Lung (tissue), 12 donors: ENCODE results near the gene CD93. TPM values are rescaled to one million over a fixed set of nuclear protein-coding genes. Genes with fewer than 3 reads are reported as not detected.
A peak's percentile ranks its signal among the peaks of the same experiment; 100 is the strongest.

Source experiments
- ATAC-seq: fragments of 200-7000 bp; cut with Tn5 transposase; one replicate; pipeline ENCODE4 v1.9.1; 2020; ENCODE audit warnings: moderate number of reproducible peaks; ENCODE audit not compliant: insufficient read depth, low FRiP score
- DNase-seq, 3 donors: peaks; one replicate each; pipeline ENCODE4 v3.0.0-alpha.2; 2013 to 2017
- H3K27ac ChIP-seq, 2 donors: one replicate each; pipeline ENCODE4 v1.5.1; 2013; ENCODE audit warnings: mild to moderate bottlenecking in 2 of 2, moderate library complexity in 2 of 2, control low read depth in 1 of 2, inconsistent platforms in 1 of 2, low read depth in 1 of 2, low read length in 1 of 2
- H3K27me3 ChIP-seq, 3 donors: one replicate each; pipeline ENCODE4 v1.5.1; 2013; ENCODE audit warnings: low read length in 2 of 3; ENCODE audit not compliant: control insufficient read depth in 3 of 3, insufficient read depth in 3 of 3
- H3K36me3 ChIP-seq, 4 donors: one replicate each; pipeline ENCODE4 v1.5.1; 2013; ENCODE audit warnings: low read length in 4 of 4, mild to moderate bottlenecking in 1 of 4, moderate library complexity in 1 of 4; ENCODE audit not compliant: control insufficient read depth in 4 of 4, insufficient read depth in 4 of 4
- H3K4me1 ChIP-seq, 5 donors: one replicate each; pipeline ENCODE4 v1.5.1; 2013; ENCODE audit warnings: low read length in 5 of 5, mild to moderate bottlenecking in 2 of 5, moderate library complexity in 1 of 5; ENCODE audit not compliant: control insufficient read depth in 5 of 5, insufficient read depth in 5 of 5
- H3K4me3 ChIP-seq: one replicate; pipeline ENCODE4 v1.5.1; 2013; ENCODE audit warnings: mild to moderate bottlenecking, control low read depth, moderate library complexity
- H3K9ac ChIP-seq, 2 donors: one replicate each; pipeline ENCODE4 v1.5.1; 2013; ENCODE audit warnings: low read length in 2 of 2, control low read depth in 1 of 2; ENCODE audit not compliant: insufficient read depth in 1 of 2
- H3K9me3 ChIP-seq, 4 donors: one replicate each; pipeline ENCODE4 v1.5.1; 2013; ENCODE audit warnings: low read length in 3 of 4, mild to moderate bottlenecking in 1 of 4, moderate library complexity in 1 of 4; ENCODE audit not compliant: control insufficient read depth in 4 of 4, insufficient read depth in 3 of 4
- CTCF ChIP-seq: IDR thresholded peaks from 2 replicates; pipeline ENCODE4 v1.5.1; 2012; ENCODE audit warnings: mild to moderate bottlenecking; ENCODE audit errors: control extremely low read depth, extremely low read depth
- WGBS, 2 donors: extraction: QIAGEN DNeasy Blood & Tissue Kit; methylation state at CpG; one replicate each; pipeline ENCODE4 v1.1.7; 2013; 5-methylcytosine and 5-hydroxymethylcytosine counted together
- polyA plus RNA-seq, 2 donors: library from polyadenylated mRNA; stranded (reverse); fragments of 200-250 nt; gene quantifications; one replicate each; pipeline ENCODE4 v1.2.1, GENCODE V29; 2013
- total RNA-seq, 2 donors: library from RNA; depleted of rRNA in 1 of 2; stranded (reverse); fragments of >200 nt in 1 of 2; gene quantifications; one replicate each; pipeline ENCODE4 v1.2.1, GENCODE V29; 2014 to 2021
- donor health status: control.
- donor health status: control.
- donor health status: Bipolar disorder and iron deficiency.
- donor health status: healthy.
- donor health status: DM: yes; HTN: yes; CAD: no.

The CD93 gene
- total and polyA plus RNA-seq, 4 donors = 17.9 to 239 (median 126) TPM

GRCh38 chr20:23114448-23115082 lies 28.4 kb upstream of the CD93 start:
- Histone ChIP-seq H3K27me3 (no peaks in the 10 kb centered on the region), H3K4me1 (peaks cover 0 to 12% (median 0%) of the 10 kb centered on the region in 5 donors), H3K9me3 (peaks cover 0 to 2% (median 0%) of the 10 kb centered on the region in 4 donors), H3K36me3 (no peaks in the 10 kb centered on the region), H3K27ac (peak overlapping the region in 1 of 2 donors; percentile 8), H3K9ac (no peak overlapping the region), H3K4me3 (no peak overlapping the region)
- WGBS, 2 donors = 78 to 82% methylated on average over 8 of the region's 8 CpGs
- ATAC-seq = no peak
- TF ChIP-seq CTCF = no peak
- DNase-seq = no peak

GRCh38 chr20:23114018-23114417 lies 27.9 kb upstream of the CD93 start:
- Histone ChIP-seq H3K9me3 (peaks cover 0 to 2% (median 0%) of the 10 kb centered on the region in 4 donors), H3K27ac (peak overlapping the region in 1 of 2 donors; percentile 8), H3K4me3 (no peak overlapping the region), H3K27me3 (no peaks in the 10 kb centered on the region), H3K9ac (no peak overlapping the region), H3K36me3 (no peaks in the 10 kb centered on the region), H3K4me1 (peaks cover 0 to 12% (median 0%) of the 10 kb centered on the region in 5 donors)
- 32 to 54% methylated on average over 2 of the region's 2 CpGs for WGBS, 2 donors
- no peak for TF ChIP-seq CTCF
- ATAC-seq = no peak
- peak in 2 of 3 donors; percentile 48 to 72 for DNase-seq

- DNase-seq (no peak), ATAC-seq (no peak)
- no peaks in the 10 kb centered on the region for H3K36me3 ChIP-seq
- no peak overlapping the region for H3K4me3 ChIP-seq
- 52 to 67% methylated on average over 1 of the region's 1 CpG for WGBS, 2 donors
- H3K9ac ChIP-seq = no peak overlapping the region
- H3K27me3 ChIP-seq = no peaks in the 10 kb centered on the region
- H3K27ac ChIP-seq = no peak overlapping the region
- no peaks in the 10 kb centered on the region for H3K9me3 ChIP-seq
- no peak for TF ChIP-seq CTCF
- H3K4me1 ChIP-seq = peaks cover 0 to 6% (median 0%) of the 10 kb centered on the region in 5 donors
Observed at GRCh38 chr20:23112595-23112994, 26.5 kb upstream of the CD93 start.

- H3K9me3 ChIP-seq = no peaks in the 10 kb centered on the region
- H3K27ac ChIP-seq = no peak overlapping the region
- 90 to 94% methylated on average over 9 of the region's 9 CpGs for WGBS, 2 donors
- H3K4me1 ChIP-seq = peaks cover 0 to 10% (median 4%) of the 10 kb centered on the region in 5 donors
- no peaks in the 10 kb centered on the region for H3K27me3 ChIP-seq
- no peak overlapping the region for H3K4me3 ChIP-seq
- DNase-seq (no peak), ATAC-seq (no peak)
- TF ChIP-seq CTCF = no peak
- no peaks in the 10 kb centered on the region for H3K36me3 ChIP-seq
- no peak overlapping the region for H3K9ac ChIP-seq
Observed at GRCh38 chr20:23111944-23112342, 25.8 kb upstream of the CD93 start.
